K562 (cell line): ENCODE measurements around the gene FBN1. TPM values are rescaled to one million over a fixed set of nuclear protein-coding genes. Genes with fewer than 3 reads are reported as not detected.

Experiments
- ATAC-seq: fragments of 200-7000 bp; cut with Tn5 transposase; 3 replicates; pipeline ENCODE4 v1.9.1; 2020; ENCODE audit warnings: moderate library complexity
- BruUV-seq: library from RNA; stranded (reverse); fragments of 400-500 nt; replicated peaks from 2 replicates; lab custom pipeline; 2021; lab: Mats Ljungman, UMichigan
- CTCF ChIA-PET: fragments of 300-600 bp; formaldehyde crosslinking; extraction: SDS; loops from one replicate; lab custom pipeline; 2021; ENCODE audit warnings: low intra/inter-chr PET ratio; lab: Yijun Ruan, JAX
- POLR2A ChIA-PET: fragments of 300-600, 350-650 bp; sonication (Branson Sonifier 250); formaldehyde crosslinking; extraction: SDS; loops from one replicate; lab custom pipeline; 2021; ENCODE audit warnings: antibody characterized with exemption, inconsistent platforms; lab: Yijun Ruan, JAX
- DNase-seq, 4 experiments: peaks; one replicate each; pipeline versions ENCODE4 v3.0.0 to v3.0.0-alpha.2; 2011 to 2018; ENCODE audit warnings: low spot score in 3 of 4, mixed read lengths in 3 of 4; ENCODE audit errors: extremely low read depth in 1 of 4
- FAIRE-seq: peaks from 2 replicates; lab custom pipeline; 2011; peaks lifted over from hg19 to GRCh38; lab: Jason Lieb, UNC
- H2AFZ ChIP-seq: 2 replicates; pipeline ENCODE4 v1.6.0; 2011; ENCODE audit warnings: low read depth, low read length, control low read depth, inconsistent platforms
- H3K27ac ChIP-seq: fragments of 200-600 bp; 3 replicates; pipeline ENCODE4 v1.8.0; 2011; ENCODE audit warnings: low read depth, mild to moderate bottlenecking, control low read depth, inconsistent platforms, low read length, moderate library complexity, mixed read lengths; ENCODE audit errors: extremely low read depth
- H3K27me3 ChIP-seq, 2 experiments: fragments of 300-600 bp in 1 of 2; 2 replicates in 1 of 2; 3 replicates in 1 of 2; pipeline versions ENCODE4 v1.6.0 to v1.8.0; 2011; ENCODE audit warnings: inconsistent platforms in 2 of 2, low read length in 2 of 2, mild to moderate bottlenecking in 1 of 2, mixed read lengths in 1 of 2, moderate library complexity in 1 of 2; ENCODE audit not compliant: control insufficient read depth in 2 of 2, insufficient read depth in 2 of 2
- H3K36me3 ChIP-seq: fragments of 300-600 bp; 3 replicates; pipeline ENCODE4 v1.8.0; 2011; ENCODE audit warnings: mild to moderate bottlenecking, low read length, inconsistent platforms; ENCODE audit not compliant: control insufficient read depth, insufficient read depth
- H3K4me1 ChIP-seq, 2 experiments: fragments of 200-600 bp in 1 of 2; replicated peaks in 1 of 2; 2 replicates in 1 of 2; 3 replicates in 1 of 2; pipeline versions ENCODE4 v1.5.1 to v1.8.0; 2011; ENCODE audit warnings: inconsistent platforms in 2 of 2, low read length in 2 of 2, mild to moderate bottlenecking in 1 of 2, mixed read lengths in 1 of 2, moderate library complexity in 1 of 2; ENCODE audit not compliant: control insufficient read depth in 2 of 2, insufficient read depth in 2 of 2
- H3K4me2 ChIP-seq: 2 replicates; pipeline ENCODE4 v1.6.1; 2011; ENCODE audit warnings: low read length, control low read depth, inconsistent platforms, mixed read lengths; ENCODE audit not compliant: insufficient read depth
- H3K4me3 ChIP-seq: fragments of 200-600 bp; sonication (generic), shearing (Covaris generic); 2 replicates; pipeline ENCODE4 v1.5.1; 2016; ENCODE audit warnings: control low read depth, inconsistent platforms
- H3K79me2 ChIP-seq: fragments of 200-600 bp; 3 replicates; pipeline ENCODE4 v1.8.0; 2011; ENCODE audit warnings: low read length, inconsistent platforms; ENCODE audit not compliant: control insufficient read depth, insufficient read depth
- H3K9ac ChIP-seq, 2 experiments: 2 replicates each; pipeline versions ENCODE4 v1.6.0 to v1.6.1; 2011; ENCODE audit warnings: low read depth in 2 of 2, low read length in 2 of 2, control low read depth in 1 of 2, inconsistent platforms in 1 of 2, mild to moderate bottlenecking in 1 of 2, mixed read lengths in 1 of 2; ENCODE audit not compliant: insufficient read depth in 1 of 2
- H3K9me1 ChIP-seq: one replicate; pipeline ENCODE4 v1.6.0; 2011; ENCODE audit warnings: inconsistent platforms, mild to moderate bottlenecking, low read length, moderate library complexity; ENCODE audit not compliant: control insufficient read depth, insufficient read depth
- H3K9me3 ChIP-seq: replicated peaks from 2 replicates; pipeline ENCODE4 v1.5.1; 2011; ENCODE audit warnings: low read depth, low read length, inconsistent platforms; ENCODE audit not compliant: control insufficient read depth, insufficient read depth
- H4K20me1 ChIP-seq: replicated peaks from 2 replicates; pipeline ENCODE4 v1.6.1; 2011; ENCODE audit warnings: low read length, inconsistent platforms, mixed read lengths; ENCODE audit not compliant: control insufficient read depth, insufficient read depth
- HIVEP1 ChIP-seq: fragments of 250-450 bp; sonication (Bioruptor Pico); IDR thresholded peaks from 2 replicates; pipeline ENCODE4 v1.4.0; 2020; ENCODE audit warnings: mild to moderate bottlenecking
- HMGN3 ChIP-seq: IDR thresholded peaks from 2 replicates; pipeline ENCODE4 v1.6.1; 2011; ENCODE audit warnings: borderline replicate concordance, low read depth, mild to moderate bottlenecking, mixed read lengths, low read length; ENCODE audit not compliant: insufficient read length; ENCODE audit errors: extremely low read depth
- MEIS2 ChIP-seq: fragments of 450-650 bp; IDR thresholded peaks from 2 replicates; pipeline ENCODE4 v1.6.1; 2014; ENCODE audit warnings: mild to moderate bottlenecking; ENCODE audit not compliant: partially characterized antibody
- WGBS: fragments of 100-300 bp; shearing (Covaris generic); methylation state at CpG from one replicate; pipeline ENCODE4 v1.1.6; 2016; ENCODE audit warnings: low coverage, mixed read lengths; ENCODE audit not compliant: insufficient coverage; ENCODE audit errors: missing lambda C conversion rate; 5-methylcytosine and 5-hydroxymethylcytosine counted together
- in situ Hi-C: fragments of 300-500 bp; cut with MboI; formaldehyde crosslinking; loops from 4 replicates; pipeline ENCODE4 v1.15.0; 2018; ENCODE audit warnings: inconsistent platforms, mixed read lengths
- intact Hi-C: fragments of 100-400 bp; cut with micrococcal nuclease; formaldehyde crosslinking; loops from 2 replicates; pipeline ENCODE4 v1.14.2; 2022
- polyA plus RNA-seq, 8 experiments: library from polyadenylated mRNA; depleted of rRNA in 4 of 8; stranded (reverse) in 5 of 8; unstranded in 3 of 8; fragments of >200 nt; fragmentation: Nextera tagmentation in 2 of 8; fragmentation: Illumina TruSeq in 1 of 8; extraction: Ambion mirVana in 2 of 8; extraction: Trizol in 1 of 8; gene quantifications; 2 replicates each; pipeline versions ENCODE4 v1.2.1 to v1.2.3, GENCODE V29; 2011 to 2014; ENCODE audit warnings: inconsistent platforms in 1 of 8, missing spikeins in 1 of 8
- total RNA-seq, 7 experiments: library from RNA; depleted of rRNA in 6 of 7; stranded (reverse); fragments of >200 nt in 6 of 7; fragmentation: Illumina TruSeq in 2 of 7; extraction: Trizol in 2 of 7; gene quantifications; 2 replicates each; pipeline versions ENCODE4 v1.2.1 to v1.2.3, GENCODE V29; 2011 to 2021; ENCODE audit warnings: low replicate concordance in 1 of 7
- TF ChIP-seq, protein P1 (sequence below), 2 experiments: IDR thresholded peaks in 1 of 2; conservative IDR thresholded peaks in 1 of 2; 2 replicates each; pipeline ENCODE4 v1.6.1; 2016; ENCODE audit warnings: low read depth in 2 of 2, mild to moderate bottlenecking in 1 of 2, missing compliant biosample characterization in 1 of 2, missing genetic modification characterization in 1 of 2, moderate library complexity in 1 of 2

The FBN1 gene
- total and polyA plus RNA-seq, 9 of the 15 experiments (the other 6 are each of a cell fraction or from before 2014, with no cell fraction given) = 0.15 to 1.2 (median 0.60) TPM

DNA sequence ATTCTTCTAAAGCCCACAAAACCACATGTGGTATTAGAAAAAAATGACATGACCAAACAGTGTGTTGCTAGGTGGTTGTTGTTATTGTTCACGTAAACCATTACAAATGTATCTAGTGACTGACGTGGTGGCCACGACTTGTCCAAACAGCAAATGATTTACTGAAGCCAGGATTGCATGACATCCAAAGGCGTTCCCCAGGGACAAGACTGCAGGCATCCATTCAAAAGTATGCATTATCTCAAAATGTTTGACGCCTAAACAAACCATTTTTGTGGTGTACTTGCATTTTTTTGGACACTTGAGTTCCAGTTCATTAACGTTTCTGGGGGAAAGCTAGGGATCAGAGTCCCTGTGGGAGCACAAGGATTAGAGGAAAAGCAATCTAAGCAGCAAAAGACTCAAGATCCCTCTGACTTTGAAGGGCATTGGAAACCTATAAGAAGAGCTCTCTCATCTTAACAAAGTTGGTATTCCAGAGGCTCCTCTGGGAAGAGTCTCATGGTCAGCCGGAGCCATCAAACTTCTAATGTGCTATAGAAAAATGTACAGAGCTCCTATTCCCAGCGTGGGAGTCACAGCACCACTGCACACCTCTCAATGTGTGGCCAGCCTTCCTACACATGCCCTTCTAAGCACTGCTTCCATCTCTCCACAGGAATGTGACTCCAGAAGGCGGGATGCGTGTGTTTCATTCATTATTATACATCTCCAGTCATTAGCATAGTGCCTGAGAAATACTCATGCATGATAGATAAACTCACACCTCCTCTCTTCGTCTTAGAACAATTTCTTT lies 62.9 kb downstream of the FBN1 start:
- TF ChIP-seq HMGN3 (no peak), MEIS2 (peak; percentile 68), HIVEP1 (no peak)
- TF ChIP-seq, protein P1, sequence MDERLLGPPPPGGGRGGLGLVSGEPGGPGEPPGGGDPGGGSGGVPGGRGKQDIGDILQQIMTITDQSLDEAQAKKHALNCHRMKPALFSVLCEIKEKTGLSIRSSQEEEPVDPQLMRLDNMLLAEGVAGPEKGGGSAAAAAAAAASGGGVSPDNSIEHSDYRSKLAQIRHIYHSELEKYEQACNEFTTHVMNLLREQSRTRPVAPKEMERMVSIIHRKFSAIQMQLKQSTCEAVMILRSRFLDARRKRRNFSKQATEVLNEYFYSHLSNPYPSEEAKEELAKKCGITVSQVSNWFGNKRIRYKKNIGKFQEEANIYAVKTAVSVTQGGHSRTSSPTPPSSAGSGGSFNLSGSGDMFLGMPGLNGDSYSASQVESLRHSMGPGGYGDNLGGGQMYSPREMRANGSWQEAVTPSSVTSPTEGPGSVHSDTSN (CRISPR knock-in tag; IDR thresholded peaks at IDR 0.05; ENCODE audit: low read depth) = no peak
- TF ChIP-seq, protein P1 (tag; conservative IDR thresholded peaks at IDR 0.05; ENCODE audit: low read depth) = peak; percentile 39; the same call in 1 of the 2 replicates
- no peaks in the 10 kb centered on the region for H3K27me3 ChIP-seq
- no peaks in the 10 kb centered on the region for H3K36me3 ChIP-seq
- peaks cover 0 to 20% of the 10 kb centered on the region in 2 experiments; a peak in 4 of 5 replicates for H3K4me1 ChIP-seq
- H3K4me2 ChIP-seq = no peak overlapping the region; the same call in 1 of the 2 replicates
- H3K9me3 ChIP-seq = no peaks in the 10 kb centered on the region
- 55% methylated on average over 11 of the region's 11 CpGs for WGBS
- H4K20me1 ChIP-seq = no peaks in the 10 kb centered on the region
- ATAC-seq = no peak
- intact Hi-C loops = no loop called here
- CTCF ChIA-PET = no interaction called here
- no peaks in the 10 kb centered on the region for H3K9me1 ChIP-seq
- H3K79me2 ChIP-seq = no peaks in the 10 kb centered on the region
- H3K9ac ChIP-seq = no peak overlapping the region
- POLR2A ChIA-PET = interaction anchor here (0.8 kb wide), 1 partner anchor 10 kb away, joined by 3 read pairs; no protein-coding TSS in a partner anchor
- H3K27ac ChIP-seq = no peak overlapping the region
- DNase-seq = no peak
- no TSS peak for BruUV-seq
- no peak overlapping the region for H2AFZ ChIP-seq
- in situ Hi-C loops = no loop called here
- no peak for FAIRE-seq
- no peak overlapping the region for H3K4me3 ChIP-seq
